Hindlimb muscle (tissue), 1 donor: Measurements from ENCODE around the gene THOP1. TPM values are rescaled to one million over a fixed set of nuclear protein-coding genes. Genes with fewer than 3 reads are reported as not detected.
A peak's percentile ranks its signal among the peaks of the same experiment; 100 is the strongest.
"Not testable (repeated sequence)": the region's sequence is repeated elsewhere in the genome, so short reads cannot be mapped to it uniquely, and the experiment has no call there.

Experiments used
- DNase-seq: peaks from one replicate; pipeline ENCODE4 v3.0.0-alpha.2; 2013
- polyA plus RNA-seq: library from polyadenylated mRNA; unstranded; fragments of 120-200 nt; gene quantifications from one replicate; pipeline ENCODE4 v1.2.1, GENCODE V29; 2013; ENCODE audit not compliant: insufficient read length

The THOP1 gene
- polyA plus RNA-seq, 1 donor, result 54.2 TPM

GRCh38 chr19:2817237-2817829 lies 32.0 kb downstream of the THOP1 start:
- not testable (repeated sequence) for DNase-seq

- DNase-seq, result peak; percentile 96
Observed at GRCh38 chr19:2819540-2820111, 34.3 kb downstream of the THOP1 start, which contains the start of gene ZNF554. Gene ZNF554 (plus strand): TSS chr19:2819868. CDS start chr19:2820072, 204 bp downstream.

- DNase-seq, result no peak
Observed at GRCh38 chr19:2820112-2820702, 34.9 kb downstream of the THOP1 start.

GRCh38 chr19:2822846-2823245 lies 37.5 kb downstream of the THOP1 start:
- DNase-seq, result no peak

GRCh38 chr19:2823646-2824045 lies 38.3 kb downstream of the THOP1 start:
- no peak for DNase-seq

GRCh38 chr19:2824129-2824528 lies 38.8 kb downstream of the THOP1 start:
- DNase-seq, result no peak

- no peak for DNase-seq
Observed at GRCh38 chr19:2827022-2827421, 41.7 kb downstream of the THOP1 start.

- DNase-seq, result no peak
Observed at GRCh38 chr19:2827840-2828489, 42.7 kb downstream of the THOP1 start.

- no peak for DNase-seq
Observed at GRCh38 chr19:2834294-2834871, 49.1 kb downstream of the THOP1 start.

GRCh38 chr19:2837430-2837829 lies 52.1 kb downstream of the THOP1 start:
- no peak for DNase-seq

- peak; percentile 99 for DNase-seq
Observed at GRCh38 chr19:2840794-2841791, 55.8 kb downstream of the THOP1 start, which contains the start of gene ZNF555. Gene ZNF555 (plus strand): TSS chr19:2841475. CDS start chr19:2841573, 98 bp downstream.

- DNase-seq, result no peak
Observed at GRCh38 chr19:2841855-2842574, 56.7 kb downstream of the THOP1 start.

- no peak for DNase-seq
Observed at GRCh38 chr19:2845107-2845506, 59.8 kb downstream of the THOP1 start.

GRCh38 chr19:2846180-2846894 lies 61.0 kb downstream of the THOP1 start:
- DNase-seq, result no peak

- DNase-seq, result no peak
Observed at GRCh38 chr19:2847507-2847906, 62.2 kb downstream of the THOP1 start.

- peak; percentile 40 for DNase-seq
Observed at GRCh38 chr19:2848616-2849015, 63.3 kb downstream of the THOP1 start.

- DNase-seq, result no peak
Observed at GRCh38 chr19:2850256-2850925, 65.1 kb downstream of the THOP1 start.

- no peak for DNase-seq
Observed at GRCh38 chr19:2852598-2852997, 67.3 kb downstream of the THOP1 start.

- DNase-seq, result no peak
Observed at GRCh38 chr19:2853015-2853606, 67.8 kb downstream of the THOP1 start.
